Prostate gland (tissue), 2 donors: ENCODE data around the gene SLC6A16. TPM values are rescaled to one million over a fixed set of nuclear protein-coding genes. Genes with fewer than 3 reads are reported as not detected.

Experiments
- DNase-seq: peaks from one replicate; pipeline ENCODE4 v3.0.0-alpha.2; 2019; ENCODE audit warnings: low spot score
- H3K27ac ChIP-seq, 2 donors: fragments of 200-600 bp; sonication (generic); 2 replicates each; pipeline ENCODE4 v1.5.1; 2017 to 2019
- H3K27me3 ChIP-seq: fragments of 200-600 bp; sonication (generic); replicated peaks from 2 replicates; pipeline ENCODE4 v1.5.1; 2019; ENCODE audit not compliant: insufficient read depth
- H3K36me3 ChIP-seq, 2 donors: fragments of 200-600 bp; sonication (generic); 1 replicate in 1 of 2; 2 replicates in 1 of 2; pipeline versions ENCODE4 v1.5.1 to v1.8.1; 2017 to 2019
- H3K4me1 ChIP-seq: fragments of 200-600 bp; sonication (generic); replicated peaks from 2 replicates; pipeline ENCODE4 v1.5.1; 2019
- H3K4me3 ChIP-seq, 2 donors: fragments of 200-600 bp; sonication (generic); 2 replicates each; pipeline ENCODE4 v1.5.1; 2017 to 2019
- H3K9me3 ChIP-seq: fragments of 200-600 bp; sonication (generic); 2 replicates; pipeline ENCODE4 v1.5.1; 2017
- POLR2A ChIP-seq: fragments of 450-650 bp; IDR thresholded peaks from one replicate; pipeline ENCODE4 v1.6.1; 2016; ENCODE audit warnings: antibody characterized with exemption, mild to moderate bottlenecking
- POLR2AphosphoS5 ChIP-seq: sonication (generic); formaldehyde crosslinking; IDR thresholded peaks from one replicate; pipeline ENCODE4 v1.6.1; 2017; ENCODE audit warnings: antibody characterized with exemption
- WGBS: methylation state at CpG from one replicate; pipeline ENCODE4 v1.1.5; 2018; 5-methylcytosine and 5-hydroxymethylcytosine counted together
- intact Hi-C: fragments of 100-400 bp; cut with DNase I; formaldehyde crosslinking; loops from one replicate; pipeline ENCODE4 v1.14.2; 2022
- total RNA-seq, 2 donors: library from RNA; depleted of rRNA; stranded (reverse); fragments of >200 nt; gene quantifications; one replicate each; pipeline ENCODE4 v1.1.0, GENCODE V29; 2016
- TF ChIP-seq, protein P1 (sequence below), 4 experiments: fragments of 200-600 bp in 2 of 4; fragments of 450-650 bp in 2 of 4; sonication (generic) in 2 of 4; IDR thresholded peaks; 1 replicate in 3 of 4; 2 replicates in 1 of 4; pipeline ENCODE4 v1.5.1; 2016 to 2019; ENCODE audit warnings: antibody characterized with exemption in 4 of 4, mild to moderate bottlenecking in 2 of 4, moderate library complexity in 2 of 4

Gene SLC6A16
- total RNA-seq, 2 donors from 2014 or later = 0.59 to 4.3 TPM

DNA sequence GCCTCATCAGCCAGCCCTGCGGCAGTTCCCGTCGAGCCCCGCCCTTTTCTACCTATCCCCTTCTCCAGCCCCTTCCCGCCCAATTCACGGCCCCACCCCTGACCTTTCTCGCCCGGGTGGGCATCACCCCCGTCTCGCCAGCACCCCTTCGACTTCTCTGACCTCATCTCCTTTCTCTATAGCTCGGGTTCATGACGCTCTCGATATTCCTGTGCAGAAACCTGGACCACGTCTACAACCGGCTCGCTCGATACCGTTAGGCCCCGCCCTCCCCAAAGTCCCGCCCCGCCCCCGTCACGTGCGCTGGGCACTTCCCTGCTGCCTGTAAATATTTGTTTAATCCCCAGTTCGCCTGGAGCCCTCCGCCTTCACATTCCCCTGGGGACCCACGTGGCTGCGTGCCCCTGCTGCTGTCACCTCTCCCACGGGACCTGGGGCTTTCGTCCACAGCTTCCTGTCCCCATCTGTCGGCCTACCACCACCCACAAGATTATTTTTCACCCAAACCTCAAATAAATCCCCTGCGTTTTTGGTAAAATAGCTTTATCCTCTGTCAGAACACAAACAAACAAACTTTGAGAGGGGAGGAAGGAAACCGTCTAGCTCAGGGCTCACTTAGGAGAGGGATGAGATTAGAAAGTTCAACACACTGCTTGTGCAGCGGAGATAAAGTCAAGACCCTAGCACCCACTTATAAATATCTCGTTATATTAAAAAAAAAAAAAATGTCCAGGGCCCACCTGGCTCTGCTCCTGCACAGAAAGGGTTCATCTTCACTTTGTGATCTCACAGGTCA is 15.3 kb upstream of the SLC6A16 start:
- TF ChIP-seq, protein P1, sequence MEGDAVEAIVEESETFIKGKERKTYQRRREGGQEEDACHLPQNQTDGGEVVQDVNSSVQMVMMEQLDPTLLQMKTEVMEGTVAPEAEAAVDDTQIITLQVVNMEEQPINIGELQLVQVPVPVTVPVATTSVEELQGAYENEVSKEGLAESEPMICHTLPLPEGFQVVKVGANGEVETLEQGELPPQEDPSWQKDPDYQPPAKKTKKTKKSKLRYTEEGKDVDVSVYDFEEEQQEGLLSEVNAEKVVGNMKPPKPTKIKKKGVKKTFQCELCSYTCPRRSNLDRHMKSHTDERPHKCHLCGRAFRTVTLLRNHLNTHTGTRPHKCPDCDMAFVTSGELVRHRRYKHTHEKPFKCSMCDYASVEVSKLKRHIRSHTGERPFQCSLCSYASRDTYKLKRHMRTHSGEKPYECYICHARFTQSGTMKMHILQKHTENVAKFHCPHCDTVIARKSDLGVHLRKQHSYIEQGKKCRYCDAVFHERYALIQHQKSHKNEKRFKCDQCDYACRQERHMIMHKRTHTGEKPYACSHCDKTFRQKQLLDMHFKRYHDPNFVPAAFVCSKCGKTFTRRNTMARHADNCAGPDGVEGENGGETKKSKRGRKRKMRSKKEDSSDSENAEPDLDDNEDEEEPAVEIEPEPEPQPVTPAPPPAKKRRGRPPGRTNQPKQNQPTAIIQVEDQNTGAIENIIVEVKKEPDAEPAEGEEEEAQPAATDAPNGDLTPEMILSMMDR (IDR thresholded peaks at IDR 0.05) = no peak
- peak; percentile 68 for TF ChIP-seq POLR2AphosphoS5
- intact Hi-C loops = no loop called here
- 17% methylated on average over 36 of the region's 36 CpGs for whole genome bisulfite sequencing
- H3K36me3 ChIP-seq = no peaks in the 10 kb centered on the region
- H3K4me1 ChIP-seq = no peaks in the 10 kb centered on the region
- peak overlapping the region; percentile 26 to 33 for H3K4me3 ChIP-seq
- peak overlapping the region; percentile 72 to 81 for H3K27ac ChIP-seq
- peak; percentile 68 for DNase-seq
- no peaks in the 10 kb centered on the region for H3K9me3 ChIP-seq
- no peaks in the 10 kb centered on the region for H3K27me3 ChIP-seq

GRCh38 chr19:49339301-49340068 is 14.5 kb upstream of the SLC6A16 start:
- H3K27ac ChIP-seq = peak overlapping the region; percentile 72 to 81
- intact Hi-C loops = no loop called here
- H3K9me3 ChIP-seq = no peaks in the 10 kb centered on the region
- peak; percentile 88 for DNase-seq
- no peaks in the 10 kb centered on the region for H3K4me1 ChIP-seq
- no peaks in the 10 kb centered on the region for H3K27me3 ChIP-seq
- TF ChIP-seq, protein P1 (IDR thresholded peaks at IDR 0.05) = peak in 1 of 4 experiments; percentile 14
- TF ChIP-seq POLR2A = peak; percentile 45
- peak; percentile 92 for TF ChIP-seq POLR2AphosphoS5
- peak overlapping the region; percentile 26 to 33 for H3K4me3 ChIP-seq
- no peaks in the 10 kb centered on the region for H3K36me3 ChIP-seq
- WGBS = 12% methylated on average over 23 of the region's 47 CpGs

- intact Hi-C loops = no loop called here
- peak overlapping the region; percentile 72 to 81 for H3K27ac ChIP-seq
- no peaks in the 10 kb centered on the region for H3K4me1 ChIP-seq
- TF ChIP-seq, protein P1 (IDR thresholded peaks at IDR 0.05) = peak in 1 of 4 experiments; percentile 6
- TF ChIP-seq POLR2A (no peak), POLR2AphosphoS5 (no peak)
- WGBS = 9% methylated on average over 30 of the region's 30 CpGs
- peak overlapping the region; percentile 26 to 33 for H3K4me3 ChIP-seq
- H3K36me3 ChIP-seq = no peaks in the 10 kb centered on the region
- peak; percentile 93 for DNase-seq
- H3K27me3 ChIP-seq = no peaks in the 10 kb centered on the region
- no peaks in the 10 kb centered on the region for H3K9me3 ChIP-seq
These were observed 13.8 kb upstream of the SLC6A16 start for GRCh38 chr19:49338691-49339300.

- H3K36me3 ChIP-seq = no peaks in the 10 kb centered on the region
- intact Hi-C loops = no loop called here
- TF ChIP-seq POLR2A (no peak), POLR2AphosphoS5 (no peak)
- TF ChIP-seq, protein P1 (IDR thresholded peaks at IDR 0.05) = no peak
- WGBS = 18% methylated on average over 32 of the region's 34 CpGs
- no peaks in the 10 kb centered on the region for H3K4me1 ChIP-seq
- H3K4me3 ChIP-seq = peak overlapping the region; percentile 26 to 33
- no peak for DNase-seq
- peak overlapping the region in 1 of 2 donors; percentile 81 for H3K27ac ChIP-seq
- H3K9me3 ChIP-seq = no peaks in the 10 kb centered on the region
- H3K27me3 ChIP-seq = no peaks in the 10 kb centered on the region
These were observed 13.2 kb upstream of the SLC6A16 start for GRCh38 chr19:49338023-49338677.
